HepG2 (cell line): ENCODE measurements around the gene CADPS. TPM values are rescaled to one million over a fixed set of nuclear protein-coding genes. Genes with fewer than 3 reads are reported as not detected.

Experiments used
- SIN3B ChIP-seq: fragments of 150-350 bp; IDR thresholded peaks from 2 replicates; pipeline ENCODE4 v1.6.1; 2014; ENCODE audit warnings: low read length
- U2AF1 ChIP-seq: fragments of 200-400 bp; formaldehyde crosslinking; optimal IDR thresholded peaks from 2 replicates; pipeline ENCODE3; 2017; ENCODE audit warnings: mild to moderate bottlenecking, low read depth, low read length
- WIZ ChIP-seq: sonication (generic); formaldehyde crosslinking; IDR thresholded peaks from 2 replicates; pipeline ENCODE4 v1.5.1; 2020; ENCODE audit warnings: mild to moderate bottlenecking, missing genetic modification reagents
- ZNF12 ChIP-seq: sonication (generic); formaldehyde crosslinking; IDR thresholded peaks from 2 replicates; pipeline ENCODE4 v1.5.0; 2020; ENCODE audit warnings: missing genetic modification reagents
- ZNF343 ChIP-seq: sonication (generic); formaldehyde crosslinking; IDR thresholded peaks from 2 replicates; pipeline ENCODE4 v1.4.0; 2020; ENCODE audit warnings: mild to moderate bottlenecking, missing genetic modification reagents
- ZNF510 ChIP-seq: sonication (generic); formaldehyde crosslinking; IDR thresholded peaks from 2 replicates; pipeline ENCODE4 v1.4.0; 2020; ENCODE audit warnings: low read depth, mild to moderate bottlenecking, missing genetic modification reagents
- ZNF564 ChIP-seq: sonication (generic); formaldehyde crosslinking; IDR thresholded peaks from 2 replicates; pipeline ENCODE4 v1.8.1; 2023; ENCODE audit warnings: mild to moderate bottlenecking, missing genetic modification reagents
- ZNF567 ChIP-seq: sonication (generic); formaldehyde crosslinking; IDR thresholded peaks from 2 replicates; pipeline ENCODE4 v1.8.1; 2023; ENCODE audit warnings: mild to moderate bottlenecking, missing genetic modification reagents, borderline replicate concordance
- polyA plus RNA-seq, 8 experiments: library from polyadenylated mRNA; depleted of rRNA in 3 of 8; stranded (reverse) in 7 of 8; unstranded in 1 of 8; fragments of >200 nt; fragmentation: Illumina TruSeq in 4 of 8; extraction: Trizol in 4 of 8; gene quantifications; 2 replicates each; pipeline versions ENCODE4 v1.2.1 to v1.2.3, GENCODE V29; 2011 to 2016; ENCODE audit warnings: low read depth in 4 of 8, missing spikeins in 1 of 8, mixed read lengths in 1 of 8; ENCODE audit not compliant: insufficient read depth in 1 of 8
- total RNA-seq, 5 experiments: library from RNA; depleted of rRNA; stranded (reverse); fragments of >200 nt; fragmentation: Illumina TruSeq; extraction: Trizol; gene quantifications; 2 replicates each; pipeline ENCODE4 v1.2.3, GENCODE V29; 2016; ENCODE audit warnings: low read depth in 1 of 5
- TF ChIP-seq, protein P1 (sequence below): sonication (generic); formaldehyde crosslinking; IDR thresholded peaks from 2 replicates; pipeline ENCODE4 v1.9.0; 2021; ENCODE audit warnings: missing genetic modification reagents, borderline replicate concordance
- TF ChIP-seq, protein P2 (sequence below): sonication (generic); formaldehyde crosslinking; IDR thresholded peaks from 2 replicates; pipeline ENCODE4 v1.4.0; 2020; ENCODE audit warnings: missing genetic modification reagents
- TF ChIP-seq, protein P3 (sequence below): IDR thresholded peaks from 2 replicates; pipeline ENCODE4 v1.6.1; 2016; ENCODE audit warnings: missing biosample characterization, missing genetic modification reagents, low read depth
- TF ChIP-seq, protein P4 (sequence below): sonication (generic); formaldehyde crosslinking; IDR thresholded peaks from 2 replicates; pipeline ENCODE4 v1.5.0; 2020; ENCODE audit warnings: missing genetic modification reagents, mild to moderate bottlenecking, borderline replicate concordance

Gene CADPS
- total and polyA plus RNA-seq, 2 of the 13 experiments (the other 11 are each of a cell fraction or from before 2014, with no cell fraction given), result not detected

DNA sequence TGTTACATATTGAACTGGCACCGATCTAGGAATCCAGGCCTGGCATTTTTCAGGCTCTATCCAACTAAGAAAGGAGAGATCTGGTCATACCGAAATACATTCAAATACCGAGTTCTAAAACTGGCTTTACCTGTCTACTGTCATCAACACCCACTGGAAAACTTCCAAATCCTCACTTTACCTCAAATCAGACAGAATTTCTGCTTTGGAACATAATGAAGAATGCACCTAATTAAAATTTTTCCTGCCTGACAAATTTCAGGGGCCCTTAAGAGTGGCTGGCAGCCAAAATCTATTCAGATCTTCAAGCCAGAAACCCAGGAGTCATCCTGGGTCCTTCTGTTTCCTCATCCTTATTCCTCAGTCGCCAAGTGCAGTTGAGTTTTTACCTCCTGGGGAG lies 303.3 kb downstream of the CADPS start (continued):
- TF ChIP-seq, protein P1, sequence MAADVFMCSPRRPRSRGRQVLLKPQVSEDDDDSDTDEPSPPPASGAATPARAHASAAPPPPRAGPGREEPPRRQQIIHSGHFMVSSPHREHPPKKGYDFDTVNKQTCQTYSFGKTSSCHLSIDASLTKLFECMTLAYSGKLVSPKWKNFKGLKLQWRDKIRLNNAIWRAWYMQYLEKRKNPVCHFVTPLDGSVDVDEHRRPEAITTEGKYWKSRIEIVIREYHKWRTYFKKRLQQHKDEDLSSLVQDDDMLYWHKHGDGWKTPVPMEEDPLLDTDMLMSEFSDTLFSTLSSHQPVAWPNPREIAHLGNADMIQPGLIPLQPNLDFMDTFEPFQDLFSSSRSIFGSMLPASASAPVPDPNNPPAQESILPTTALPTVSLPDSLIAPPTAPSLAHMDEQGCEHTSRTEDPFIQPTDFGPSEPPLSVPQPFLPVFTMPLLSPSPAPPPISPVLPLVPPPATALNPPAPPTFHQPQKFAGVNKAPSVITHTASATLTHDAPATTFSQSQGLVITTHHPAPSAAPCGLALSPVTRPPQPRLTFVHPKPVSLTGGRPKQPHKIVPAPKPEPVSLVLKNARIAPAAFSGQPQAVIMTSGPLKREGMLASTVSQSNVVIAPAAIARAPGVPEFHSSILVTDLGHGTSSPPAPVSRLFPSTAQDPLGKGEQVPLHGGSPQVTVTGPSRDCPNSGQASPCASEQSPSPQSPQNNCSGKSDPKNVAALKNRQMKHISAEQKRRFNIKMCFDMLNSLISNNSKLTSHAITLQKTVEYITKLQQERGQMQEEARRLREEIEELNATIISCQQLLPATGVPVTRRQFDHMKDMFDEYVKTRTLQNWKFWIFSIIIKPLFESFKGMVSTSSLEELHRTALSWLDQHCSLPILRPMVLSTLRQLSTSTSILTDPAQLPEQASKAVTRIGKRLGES, result no peak
- TF ChIP-seq ZNF12 (CRISPR knock-in tag) (no peak), WIZ (no peak), U2AF1 (no peak), ZNF564 (CRISPR knock-in tag) (no peak), SIN3B (no peak), ZNF510 (CRISPR knock-in tag) (no peak), ZNF567 (CRISPR knock-in tag) (no peak), ZNF343 (CRISPR knock-in tag) (no peak)
- TF ChIP-seq, protein P2, sequence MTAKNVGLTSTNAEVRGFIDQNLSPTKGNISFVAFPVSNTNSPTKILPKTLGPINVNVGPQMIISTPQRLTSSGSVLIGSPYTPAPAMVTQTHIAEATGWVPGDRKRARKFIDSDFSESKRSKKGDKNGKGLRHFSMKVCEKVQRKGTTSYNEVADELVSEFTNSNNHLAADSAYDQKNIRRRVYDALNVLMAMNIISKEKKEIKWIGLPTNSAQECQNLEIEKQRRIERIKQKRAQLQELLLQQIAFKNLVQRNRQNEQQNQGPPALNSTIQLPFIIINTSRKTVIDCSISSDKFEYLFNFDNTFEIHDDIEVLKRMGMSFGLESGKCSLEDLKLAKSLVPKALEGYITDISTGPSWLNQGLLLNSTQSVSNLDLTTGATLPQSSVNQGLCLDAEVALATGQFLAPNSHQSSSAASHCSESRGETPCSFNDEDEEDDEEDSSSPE (CRISPR knock-in tag), result no peak
- TF ChIP-seq, protein P3, sequence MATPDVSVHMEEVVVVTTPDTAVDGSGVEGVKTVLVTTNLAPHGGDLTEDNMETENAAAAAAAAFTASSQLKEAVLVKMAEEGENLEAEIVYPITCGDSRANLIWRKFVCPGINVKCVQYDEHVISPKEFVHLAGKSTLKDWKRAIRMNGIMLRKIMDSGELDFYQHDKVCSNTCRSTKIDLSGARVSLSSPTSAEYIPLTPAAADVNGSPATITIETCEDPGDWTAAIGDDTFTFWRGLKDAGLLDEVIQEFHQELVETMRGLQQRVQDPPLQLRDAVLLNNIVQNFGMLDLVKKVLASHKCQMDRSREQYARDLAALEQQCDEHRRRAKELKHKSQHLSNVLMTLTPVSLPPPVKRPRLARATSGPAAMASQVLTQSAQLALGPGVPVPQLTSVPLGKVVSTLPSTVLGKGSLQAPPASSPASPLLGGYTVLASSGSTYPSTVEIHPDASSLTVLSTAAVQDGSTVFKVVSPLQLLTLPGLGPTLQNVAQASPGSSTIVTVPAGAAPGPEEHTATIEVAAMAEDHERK (CRISPR knock-in tag), result no peak
- TF ChIP-seq, protein P4, sequence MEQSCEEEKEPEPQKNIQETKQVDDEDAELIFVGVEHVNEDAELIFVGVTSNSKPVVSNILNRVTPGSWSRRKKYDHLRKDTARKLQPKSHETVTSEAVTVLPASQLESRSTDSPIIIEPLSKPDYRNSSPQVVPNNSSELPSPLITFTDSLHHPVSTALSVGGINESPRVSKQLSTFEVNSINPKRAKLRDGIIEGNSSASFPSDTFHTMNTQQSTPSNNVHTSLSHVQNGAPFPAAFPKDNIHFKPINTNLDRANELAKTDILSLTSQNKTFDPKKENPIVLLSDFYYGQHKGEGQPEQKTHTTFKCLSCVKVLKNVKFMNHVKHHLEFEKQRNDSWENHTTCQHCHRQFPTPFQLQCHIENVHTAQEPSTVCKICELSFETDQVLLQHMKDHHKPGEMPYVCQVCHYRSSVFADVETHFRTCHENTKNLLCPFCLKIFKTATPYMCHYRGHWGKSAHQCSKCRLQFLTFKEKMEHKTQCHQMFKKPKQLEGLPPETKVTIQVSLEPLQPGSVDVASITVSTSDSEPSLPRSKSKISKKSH (CRISPR knock-in tag), result no peak
